GM19035 (cell line): ENCODE data around the gene CFAP97D2.
"Not testable (repeated sequence)": the region's sequence is repeated elsewhere in the genome, so short reads cannot be mapped to it uniquely, and the experiment has no call there.

Experiments used
- ATAC-seq: cut with Tn5 transposase; IDR thresholded peaks from one replicate; pipeline ENCODE4 v1.9.1; 2021; ENCODE audit not compliant: unreplicated experiment

Gene CFAP97D2

DNA sequence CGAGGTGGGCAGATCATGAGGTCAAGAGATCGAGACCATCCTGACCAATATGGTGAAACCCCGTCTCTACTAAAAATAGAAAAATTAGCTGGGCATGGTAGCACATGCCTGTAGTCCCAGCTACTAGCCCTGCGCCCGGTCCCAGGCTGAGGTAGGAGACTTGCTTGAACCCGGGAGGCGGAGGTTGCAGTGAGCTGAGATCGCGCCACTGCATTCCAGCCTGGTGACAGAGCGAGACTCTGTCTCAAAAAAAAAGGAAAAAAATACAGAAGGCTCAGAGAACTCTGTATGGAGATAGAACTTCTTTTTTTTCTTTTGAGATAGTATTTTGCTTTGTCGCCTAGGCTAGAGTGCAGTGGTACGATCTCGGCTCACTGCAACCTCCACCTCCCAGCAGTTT is 85.3 kb downstream of the CFAP97D2 start:
- not testable (repeated sequence) for ATAC-seq

DNA sequence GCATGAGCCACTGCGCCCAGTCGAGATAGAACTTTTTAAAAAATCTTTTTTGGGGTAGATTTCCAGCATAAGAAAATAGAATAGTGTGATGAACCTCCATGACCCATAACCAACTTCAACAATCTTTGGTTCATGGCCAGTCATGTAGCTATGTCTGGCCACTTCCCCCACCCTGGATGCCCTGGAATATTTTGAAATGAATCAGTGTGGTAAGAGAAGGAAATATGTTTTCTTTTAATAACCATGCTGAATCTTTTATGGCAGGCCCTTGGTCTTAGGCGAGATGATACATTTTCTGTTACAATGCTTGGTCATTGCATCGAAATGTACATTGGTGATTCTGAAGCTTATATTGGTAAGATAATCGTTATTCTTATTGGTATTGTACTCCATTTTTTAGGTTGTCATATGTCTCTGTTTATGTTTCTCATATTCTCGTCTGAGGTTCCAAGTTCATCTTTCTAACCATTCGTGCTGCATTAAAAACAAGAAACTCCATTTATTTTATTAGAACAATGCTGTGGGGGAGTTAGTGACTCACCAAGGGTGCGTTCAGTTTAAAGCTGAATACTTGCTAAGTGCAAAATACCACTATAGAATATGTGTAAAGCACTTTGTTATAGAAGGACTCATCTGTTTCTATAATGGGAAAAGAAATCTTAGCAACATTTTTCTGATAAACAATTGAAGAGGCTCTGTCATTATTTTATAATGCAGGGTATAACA is 86.0 kb downstream of the CFAP97D2 start:
- no peak for ATAC-seq

DNA sequence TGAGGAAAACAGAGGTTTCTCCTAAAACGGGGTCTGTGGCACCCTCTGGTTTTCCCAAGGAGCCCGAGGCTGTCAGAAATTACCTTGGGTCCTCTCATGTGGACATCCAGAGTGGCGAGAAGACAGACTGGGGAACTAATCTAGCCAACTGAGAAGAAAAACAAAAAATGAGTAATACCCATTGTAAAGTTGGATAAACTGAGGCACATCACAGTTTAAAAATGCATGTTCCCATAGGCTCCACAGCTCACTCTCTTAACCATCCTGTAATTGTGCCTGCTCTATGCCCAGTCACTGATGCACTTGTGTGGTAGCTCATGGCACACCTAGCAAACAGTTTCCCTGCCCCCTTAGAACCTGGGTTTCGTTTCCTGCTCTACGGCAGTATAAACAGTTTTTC is 87.2 kb downstream of the CFAP97D2 start:
- no peak for ATAC-seq

DNA sequence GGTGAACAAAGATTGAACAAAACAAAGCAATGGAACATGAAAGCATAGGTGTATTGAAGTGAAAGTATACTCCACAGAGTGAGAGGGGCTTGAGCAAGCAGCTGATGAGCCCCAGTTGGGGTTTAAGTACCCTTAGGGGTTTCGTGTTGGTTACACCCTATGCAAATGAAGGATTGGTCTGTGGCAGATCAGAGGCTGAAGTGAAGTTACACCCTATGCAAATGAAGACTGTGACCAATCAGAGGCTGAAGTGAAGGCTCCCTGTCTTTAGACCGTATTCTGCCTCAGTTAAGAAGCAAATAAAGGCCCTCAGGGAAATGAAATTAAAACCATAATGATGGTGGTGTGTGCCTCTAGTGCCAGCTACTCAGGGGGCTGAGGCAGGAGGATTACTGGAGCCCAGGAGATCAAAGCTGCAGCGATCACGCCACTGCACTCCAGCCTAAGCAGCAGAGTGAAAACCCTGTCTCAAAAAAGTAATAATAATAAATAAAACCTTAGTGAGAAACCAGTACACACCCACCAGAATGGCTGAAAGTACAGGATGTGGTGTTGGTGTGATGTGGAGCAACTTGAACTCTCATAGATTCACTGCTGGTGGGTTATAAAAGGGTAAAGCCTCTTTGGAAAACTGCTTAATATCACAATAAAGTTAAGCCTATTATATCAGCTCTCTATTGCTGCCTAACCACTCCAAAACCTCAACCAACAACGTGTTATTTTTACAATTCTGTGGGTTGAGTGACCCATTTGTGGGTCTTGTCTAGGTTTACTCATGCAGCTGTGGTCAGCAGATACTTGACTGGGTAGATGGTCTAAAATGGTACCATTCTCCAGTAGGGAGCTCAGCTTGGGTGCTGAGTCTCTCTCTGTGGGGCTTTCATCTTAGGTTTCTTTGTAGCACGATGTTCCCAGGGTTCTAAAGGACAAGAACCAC is 89.6 kb downstream of the CFAP97D2 start:
- ATAC-seq: no peak

DNA sequence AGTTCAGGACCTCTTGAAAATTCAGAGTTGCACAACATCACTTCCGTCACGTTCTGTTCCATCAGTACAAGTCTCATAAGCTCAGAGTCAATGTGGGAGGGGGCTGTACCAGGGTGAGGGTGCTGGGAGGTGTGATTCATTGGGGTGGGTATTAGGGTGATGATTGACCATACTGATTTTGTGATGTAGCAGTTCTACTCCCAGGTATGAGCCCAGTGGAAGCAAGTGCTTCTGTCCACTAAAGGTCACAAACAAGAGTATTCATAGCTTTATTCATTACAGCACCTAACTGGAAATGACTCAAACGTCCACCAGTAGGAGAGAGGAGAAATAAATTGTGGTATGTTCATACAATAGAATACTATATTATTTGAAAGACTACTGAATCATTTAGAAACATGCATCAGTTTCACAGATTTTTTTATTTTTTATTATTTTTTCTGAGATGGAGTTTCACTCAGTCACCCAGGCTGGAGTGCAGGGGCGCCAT is 90.3 kb downstream of the CFAP97D2 start:
- no peak for ATAC-seq
